Right atrium auricular region (tissue), 2 donors: Measurements from ENCODE around the gene VPS51. TPM values are rescaled to one million over a fixed set of nuclear protein-coding genes. Genes with fewer than 3 reads are reported as not detected.

Experiments
- DNase-seq: peaks from one replicate; pipeline ENCODE4 v3.0.0-alpha.2; 2019; ENCODE audit warnings: low spot score
- H3K27ac ChIP-seq, 2 donors: fragments of 200-600 bp; sonication (generic); 1 replicate in 1 of 2; 2 replicates in 1 of 2; pipeline ENCODE4 v1.5.1; 2016 to 2019
- H3K27me3 ChIP-seq, 2 donors: fragments of 200-600 bp; sonication (generic); one replicate each; pipeline versions ENCODE4 v1.5.1 to v1.6.0; 2017 to 2019
- H3K36me3 ChIP-seq: fragments of 200-600 bp; sonication (generic); one replicate; pipeline ENCODE4 v1.5.1; 2016
- H3K4me1 ChIP-seq, 2 donors: fragments of 200-600 bp; sonication (generic); one replicate each; pipeline versions ENCODE4 v1.5.1 to v1.6.0; 2017 to 2019
- H3K4me3 ChIP-seq, 2 donors: fragments of 200-600 bp; sonication (generic); 1 replicate in 1 of 2; 2 replicates in 1 of 2; pipeline ENCODE4 v1.5.1; 2017 to 2019; ENCODE audit warnings: mild to moderate bottlenecking in 1 of 2, moderate library complexity in 1 of 2
- H3K9me3 ChIP-seq, 2 donors: fragments of 200-600 bp; sonication (generic); one replicate each; pipeline ENCODE4 v1.5.1; 2019
- total RNA-seq, 2 donors: library from RNA; depleted of rRNA; stranded (reverse); fragments of >200 nt; gene quantifications; one replicate each; pipeline ENCODE4 v1.1.0, GENCODE V29; 2016
- TF ChIP-seq, protein P1 (sequence below), 2 donors: fragments of 200-600 bp; sonication (generic); IDR thresholded peaks; one replicate each; pipeline ENCODE4 v1.5.1; 2019; ENCODE audit warnings: antibody characterized with exemption in 2 of 2

The VPS51 gene
- total RNA-seq, 2 donors from 2014 or later, result 98.5 to 147 TPM

DNA sequence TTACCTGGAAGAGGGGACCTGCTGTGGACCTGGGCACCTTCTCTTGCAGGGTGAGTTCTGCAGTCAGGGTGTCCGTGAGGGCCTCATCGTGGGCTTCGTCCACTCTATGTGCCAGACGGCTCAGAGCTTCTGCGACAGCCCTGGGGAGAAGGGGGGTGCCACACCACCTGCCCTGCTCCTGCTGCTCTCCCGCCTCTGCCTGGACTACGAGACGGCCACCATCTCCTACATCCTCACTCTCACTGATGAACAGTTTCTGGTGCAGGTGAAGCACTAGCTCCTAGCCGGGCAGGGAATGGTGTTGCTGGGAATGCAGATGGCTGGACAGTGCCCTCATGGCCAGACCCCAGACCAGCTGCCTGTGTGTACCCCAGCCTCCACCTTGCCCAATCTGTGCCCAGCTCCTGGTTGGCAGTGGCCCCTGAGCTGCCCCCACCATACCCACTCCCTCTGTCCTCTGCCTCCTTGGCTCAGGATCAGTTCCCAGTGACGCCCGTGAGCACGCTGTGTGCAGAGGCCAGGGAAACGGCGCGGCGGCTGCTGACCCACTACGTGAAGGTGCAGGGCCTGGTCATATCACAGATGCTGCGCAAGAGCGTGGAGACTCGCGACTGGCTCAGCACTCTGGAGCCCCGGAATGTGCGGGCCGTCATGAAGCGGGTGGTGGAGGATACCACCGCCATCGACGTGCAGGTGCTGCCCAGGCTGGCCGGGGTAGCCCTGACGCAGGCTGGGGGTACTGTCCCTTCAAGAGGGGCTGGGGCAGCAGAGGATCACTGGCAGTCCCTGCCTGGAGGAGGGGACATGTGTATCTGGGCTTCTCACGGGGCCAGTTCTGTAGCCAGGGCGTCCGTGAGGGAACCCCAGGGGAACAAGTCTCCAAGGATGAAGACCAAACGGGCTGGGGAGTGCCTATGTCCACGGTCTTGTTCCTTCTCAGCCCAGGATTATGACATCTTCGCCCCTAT lies 13.5 kb downstream of the VPS51 start:
- no peak for DNase-seq
- peak overlapping the region in 1 of 2 donors; percentile 82 for H3K27ac ChIP-seq

GRCh38 chr11:65110354-65110861 lies 14.4 kb downstream of the VPS51 start:
- H3K4me3 ChIP-seq, result no peak overlapping the region
- H3K27ac ChIP-seq, result peak overlapping the region; percentile 52 to 82
- peaks cover 23% of the 10 kb centered on the region for H3K36me3 ChIP-seq
- H3K4me1 ChIP-seq, result peaks cover 0 to 41% of the 10 kb centered on the region in 2 donors
- H3K27me3 ChIP-seq, result no peaks in the 10 kb centered on the region
- TF ChIP-seq, protein P1, sequence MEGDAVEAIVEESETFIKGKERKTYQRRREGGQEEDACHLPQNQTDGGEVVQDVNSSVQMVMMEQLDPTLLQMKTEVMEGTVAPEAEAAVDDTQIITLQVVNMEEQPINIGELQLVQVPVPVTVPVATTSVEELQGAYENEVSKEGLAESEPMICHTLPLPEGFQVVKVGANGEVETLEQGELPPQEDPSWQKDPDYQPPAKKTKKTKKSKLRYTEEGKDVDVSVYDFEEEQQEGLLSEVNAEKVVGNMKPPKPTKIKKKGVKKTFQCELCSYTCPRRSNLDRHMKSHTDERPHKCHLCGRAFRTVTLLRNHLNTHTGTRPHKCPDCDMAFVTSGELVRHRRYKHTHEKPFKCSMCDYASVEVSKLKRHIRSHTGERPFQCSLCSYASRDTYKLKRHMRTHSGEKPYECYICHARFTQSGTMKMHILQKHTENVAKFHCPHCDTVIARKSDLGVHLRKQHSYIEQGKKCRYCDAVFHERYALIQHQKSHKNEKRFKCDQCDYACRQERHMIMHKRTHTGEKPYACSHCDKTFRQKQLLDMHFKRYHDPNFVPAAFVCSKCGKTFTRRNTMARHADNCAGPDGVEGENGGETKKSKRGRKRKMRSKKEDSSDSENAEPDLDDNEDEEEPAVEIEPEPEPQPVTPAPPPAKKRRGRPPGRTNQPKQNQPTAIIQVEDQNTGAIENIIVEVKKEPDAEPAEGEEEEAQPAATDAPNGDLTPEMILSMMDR (IDR thresholded peaks at IDR 0.05), result peak; percentile 100
- no peaks in the 10 kb centered on the region for H3K9me3 ChIP-seq
- peak; percentile 92 for DNase-seq

More for the DNA sequence above, 13.5 kb downstream of the VPS51 start:
- Histone ChIP-seq H3K36me3 (peaks cover 23% of the 10 kb centered on the region), H3K27me3 (no peaks in the 10 kb centered on the region), H3K9me3 (no peaks in the 10 kb centered on the region), H3K4me3 (no peak overlapping the region), H3K4me1 (peaks cover 0 to 49% of the 10 kb centered on the region in 2 donors)
- TF ChIP-seq, protein P1 (IDR thresholded peaks at IDR 0.05), result no peak

- DNase-seq, result no peak
- peak overlapping the region; percentile 52 to 82 for H3K27ac ChIP-seq
- TF ChIP-seq, protein P1 (IDR thresholded peaks at IDR 0.05), result no peak
- no peaks in the 10 kb centered on the region for H3K27me3 ChIP-seq
- H3K9me3 ChIP-seq, result no peaks in the 10 kb centered on the region
- H3K4me1 ChIP-seq, result peaks cover 0 to 45% of the 10 kb centered on the region in 2 donors
- H3K36me3 ChIP-seq, result peaks cover 26% of the 10 kb centered on the region
- peak overlapping the region in 1 of 2 donors; percentile 67 for H3K4me3 ChIP-seq
Observed at GRCh38 chr11:65111159-65111743, 15.2 kb downstream of the VPS51 start.

DNA sequence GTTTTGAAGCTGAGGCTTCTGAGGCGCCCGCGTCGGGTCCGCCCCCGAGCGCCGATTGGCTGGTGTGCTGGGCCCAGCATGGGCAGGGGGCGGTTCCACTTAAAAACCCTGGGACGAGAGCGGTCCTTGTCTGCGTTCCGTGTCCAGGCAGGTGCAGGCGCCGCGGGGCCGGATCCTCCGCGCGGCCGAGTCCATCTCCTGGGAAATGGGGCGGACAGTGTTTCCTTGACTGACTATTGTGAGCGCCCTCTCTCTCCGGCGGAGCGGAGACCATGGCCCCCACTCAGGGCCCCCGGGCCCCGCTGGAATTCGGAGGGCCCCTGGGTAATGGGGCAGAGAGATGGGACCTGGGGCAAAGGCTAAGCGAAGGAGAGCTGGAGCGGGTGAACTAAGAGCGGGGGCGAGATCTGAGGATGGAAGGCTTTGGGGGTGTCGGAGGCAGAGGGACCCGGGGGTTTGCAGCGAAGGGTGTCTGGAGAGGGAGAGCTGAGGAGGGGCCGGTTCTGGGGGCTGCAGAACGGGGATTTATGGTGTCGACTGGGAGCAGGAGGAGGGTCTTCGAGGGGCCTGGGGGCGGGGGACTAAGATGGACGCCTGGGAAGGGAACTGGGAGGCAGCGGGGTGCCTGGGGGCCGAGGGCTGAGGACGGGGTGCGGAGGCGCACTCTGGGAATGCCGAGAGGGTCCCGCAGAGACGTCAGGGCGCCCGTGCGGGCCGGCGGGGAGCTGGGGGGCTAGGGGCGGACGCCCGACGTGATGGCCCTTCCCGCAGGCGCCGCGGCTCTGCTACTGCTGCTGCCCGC lies 15.9 kb downstream of the VPS51 start, which contains the start of gene TM7SF2:
Gene TM7SF2, plus strand, starts transcription at position 129 of the 802 bp plus-strand sequence. Its CDS starts 144 bp downstream, at position 273.
- H3K27me3 ChIP-seq, result no peaks in the 10 kb centered on the region
- H3K36me3 ChIP-seq, result peaks cover 26% of the 10 kb centered on the region
- peak within 1 kb of the TSS; percentile 81 to 82 for H3K27ac ChIP-seq
- TF ChIP-seq, protein P1 (IDR thresholded peaks at IDR 0.05), result no peak
- H3K4me3 ChIP-seq, result peak within 1 kb of the TSS; percentile 47 to 67
- H3K9me3 ChIP-seq, result no peaks in the 10 kb centered on the region
- DNase-seq, result peak; percentile 97
- peaks cover 0 to 52% of the 10 kb centered on the region in 2 donors for H3K4me1 ChIP-seq
